ENCODE data around the gene ADAMTSL4. TPM values are rescaled to one million over a fixed set of nuclear protein-coding genes. Genes with fewer than 3 reads are reported as not detected.

The ADAMTSL4 gene
- total RNA-seq, 1 donor from 2014 or later, result 85.3 TPM

GRCh38 chr1:150557813-150558212, 8.6 kb downstream of the ADAMTSL4 start:
- intact Hi-C loops (cut with DNase I), result loop anchor here (10.0 kb wide), 3 partner anchors 137 to 417 kb away; partner anchors contain the start of genes ARNT, CERS2 and GOLPH3L
- TF ChIP-seq CTCF (IDR thresholded peaks at IDR 0.05), result no peak
- Histone ChIP-seq H3K36me3 (peaks cover 7 to 36% of the 10 kb centered on the region in 2 donors), H3K27me3 (no peaks in the 10 kb centered on the region), H3K4me3 (no peak overlapping the region), H3K27ac (peak overlapping the region; percentile 98 to 100), H3K9me3 (no peaks in the 10 kb centered on the region), H3K4me1 (peaks cover 31 to 53% of the 10 kb centered on the region in 2 donors)
- no peak for DNase-seq (ENCODE audit: low spot score in 2 of 2)

- no peak for DNase-seq (ENCODE audit: low spot score in 2 of 2)
- TF ChIP-seq CTCF (IDR thresholded peaks at IDR 0.05), result no peak
- peaks cover 32 to 53% of the 10 kb centered on the region in 2 donors for H3K4me1 ChIP-seq
- H3K9me3 ChIP-seq, result no peaks in the 10 kb centered on the region
- peaks cover 7 to 36% of the 10 kb centered on the region in 2 donors for H3K36me3 ChIP-seq
- no peaks in the 10 kb centered on the region for H3K27me3 ChIP-seq
- peak overlapping the region in 1 of 2 donors; percentile 63 for H3K4me3 ChIP-seq
- H3K27ac ChIP-seq, result peak overlapping the region; percentile 98 to 100
- intact Hi-C loops (cut with DNase I), result loop anchor here (10.0 kb wide), 3 partner anchors 136 to 416 kb away; partner anchors contain the start of genes ARNT, CERS2 and GOLPH3L
Observed at GRCh38 chr1:150558303-150558704, 9.1 kb downstream of the ADAMTSL4 start.

GRCh38 chr1:150558761-150559655, 9.8 kb downstream of the ADAMTSL4 start:
- Histone ChIP-seq H3K4me3 (peak overlapping the region in 1 of 2 donors; percentile 63), H3K27ac (peak overlapping the region; percentile 98 to 100), H3K9me3 (no peaks in the 10 kb centered on the region), H3K36me3 (peaks cover 7 to 36% of the 10 kb centered on the region in 2 donors), H3K4me1 (peaks cover 39 to 53% of the 10 kb centered on the region in 2 donors), H3K27me3 (no peaks in the 10 kb centered on the region)
- intact Hi-C loops (cut with DNase I), result loop anchor here (10.0 kb wide), 3 partner anchors 136 to 416 kb away; partner anchors contain the start of genes ARNT, CERS2 and GOLPH3L
- TF ChIP-seq CTCF (IDR thresholded peaks at IDR 0.05), result peak in 1 of 3 experiments; percentile 12
- peak in 1 of 2 donors; percentile 88 for DNase-seq (ENCODE audit: low spot score in 2 of 2)

GRCh38 chr1:150559656-150560010, 10.4 kb downstream of the ADAMTSL4 start:
- no peak for TF ChIP-seq CTCF (IDR thresholded peaks at IDR 0.05)
- no peak for DNase-seq (ENCODE audit: low spot score in 2 of 2)
- H3K4me1 ChIP-seq, result peaks cover 45 to 56% of the 10 kb centered on the region in 2 donors
- H3K27ac ChIP-seq, result peak overlapping the region; percentile 98 to 100
- H3K9me3 ChIP-seq, result no peaks in the 10 kb centered on the region
- no peaks in the 10 kb centered on the region for H3K27me3 ChIP-seq
- peaks cover 7 to 30% of the 10 kb centered on the region in 2 donors for H3K36me3 ChIP-seq
- intact Hi-C loops (cut with DNase I), result loop anchor here (1.0 to 10.0 kb wide), 5 partner anchors 53 to 415 kb away; partner anchors contain the start of genes ARNT, CERS2 and GOLPH3L
- H3K4me3 ChIP-seq, result peak overlapping the region; percentile 60 to 63

- Histone ChIP-seq H3K27ac (peak overlapping the region; percentile 98 to 100), H3K4me1 (peaks cover 48 to 58% of the 10 kb centered on the region in 2 donors), H3K27me3 (no peaks in the 10 kb centered on the region), H3K4me3 (peak overlapping the region; percentile 60 to 63), H3K36me3 (peaks cover 7 to 27% of the 10 kb centered on the region in 2 donors), H3K9me3 (no peaks in the 10 kb centered on the region)
- peak in 1 of 2 donors; percentile 89 for DNase-seq (ENCODE audit: low spot score in 2 of 2)
- intact Hi-C loops (cut with DNase I), result loop anchor here (1.0 to 2.0 kb wide), 2 partner anchors 53 to 61 kb away; no protein-coding TSS in a partner anchor
- peak; percentile 87 to 92 (median 90) for TF ChIP-seq CTCF (IDR thresholded peaks at IDR 0.05)
Observed at GRCh38 chr1:150560011-150560438, 10.8 kb downstream of the ADAMTSL4 start.

All from ascending aorta (tissue), 2 donors.